Gastroesophageal sphincter (tissue), 3 donors: ENCODE data around the gene SHISAL2A.

Source experiments
- CTCF ChIP-seq, 4 experiments: fragments of 200-600 bp in 2 of 4; fragments of 450-650 bp in 2 of 4; sonication (generic) in 1 of 4; IDR thresholded peaks; one replicate each; pipeline ENCODE4 v1.5.1; 2017 to 2019; ENCODE audit warnings: antibody characterized with exemption in 4 of 4, mild to moderate bottlenecking in 2 of 4, moderate library complexity in 2 of 4
- POLR2A ChIP-seq, 2 donors: fragments of 450-650 bp; IDR thresholded peaks; one replicate each; pipeline ENCODE4 v1.6.1; 2017; ENCODE audit warnings: antibody characterized with exemption in 2 of 2, mild to moderate bottlenecking in 2 of 2, moderate library complexity in 1 of 2
- POLR2AphosphoS5 ChIP-seq: sonication (generic); formaldehyde crosslinking; IDR thresholded peaks from one replicate; pipeline ENCODE4 v1.6.1; 2017; ENCODE audit warnings: antibody characterized with exemption

GRCh38 chr1:52621950-52622349 lies 11.0 kb upstream of the SHISAL2A start:
- no peak for TF ChIP-seq POLR2AphosphoS5
- no peak for TF ChIP-seq POLR2A (IDR thresholded peaks at IDR 0.05)
- no peak for TF ChIP-seq CTCF (IDR thresholded peaks at IDR 0.05)
